Right lobe of liver (tissue), 4 donors: Measurements from ENCODE around the gene GRAMD4.

Experiments
- CTCF ChIP-seq, 4 donors: fragments of 200-600 bp in 3 of 4; fragments of 450-650 bp in 1 of 4; IDR thresholded peaks; one replicate each; pipeline versions ENCODE4 v1.5.1 to v1.8.0; 2016 to 2022; ENCODE audit warnings: antibody characterized with exemption in 4 of 4, mild to moderate bottlenecking in 2 of 4
- POLR2A ChIP-seq: fragments of 450-650 bp; IDR thresholded peaks from one replicate; pipeline ENCODE4 v1.6.1; 2017; ENCODE audit warnings: antibody characterized with exemption, mild to moderate bottlenecking
- donor health status: DM: no; HTN: no; CAD: no.
- donor health status: DM: no; HTN: no; CAD: no.
- donor health status: DM: no; HTN: yes; CAD: no.

GRCh38 chr22:46714550-46714949 is 94.4 kb downstream of the GRAMD4 start:
- no peak for TF ChIP-seq POLR2A
- no peak for TF ChIP-seq CTCF (IDR thresholded peaks at IDR 0.05)
